Esophagus squamous epithelium (tissue), 4 donors: ENCODE measurements around the gene SPNS3.

Experiments
- CTCF ChIP-seq, 6 experiments: fragments of 450-650 bp in 4 of 6; fragments of 200-600 bp in 2 of 6; sonication (generic) in 2 of 6; IDR thresholded peaks; one replicate each; pipeline ENCODE4 v1.5.1; 2016 to 2019; ENCODE audit warnings: antibody characterized with exemption in 6 of 6, mild to moderate bottlenecking in 4 of 6, moderate library complexity in 4 of 6
- POLR2A ChIP-seq, 4 donors: fragments of 450-650 bp; IDR thresholded peaks; one replicate each; pipeline ENCODE4 v1.6.1; 2017; ENCODE audit warnings: antibody characterized with exemption in 4 of 4, mild to moderate bottlenecking in 4 of 4, moderate library complexity in 3 of 4

GRCh38 chr17:4506175-4506813, 72.6 kb downstream of the SPNS3 start:
- TF ChIP-seq CTCF (IDR thresholded peaks at IDR 0.05) = no peak
- TF ChIP-seq POLR2A (IDR thresholded peaks at IDR 0.05) = no peak
